ENCODE results near the gene PSMD6.
A peak's percentile ranks its signal among the peaks of the same experiment; 100 is the strongest.

The PSMD6 gene

GRCh38 chr3:63975723-63976122, 47.6 kb downstream of the PSMD6 start:
- DNase-seq = no peak

GRCh38 chr3:63974451-63974850, 48.8 kb downstream of the PSMD6 start:
- DNase-seq = no peak

- DNase-seq = no peak
These were observed 49.9 kb downstream of the PSMD6 start for GRCh38 chr3:63973406-63973805.

GRCh38 chr3:63972987-63973386, 50.3 kb downstream of the PSMD6 start:
- DNase-seq = no peak

GRCh38 chr3:63972196-63972595, 51.1 kb downstream of the PSMD6 start:
- DNase-seq = no peak

GRCh38 chr3:63970631-63971475, 52.4 kb downstream of the PSMD6 start:
- DNase-seq = no peak

GRCh38 chr3:63969876-63970275, 53.4 kb downstream of the PSMD6 start:
- DNase-seq = no peak

GRCh38 chr3:63968612-63969350, 54.5 kb downstream of the PSMD6 start:
- DNase-seq = no peak

GRCh38 chr3:63967675-63968611, 55.4 kb downstream of the PSMD6 start:
- no peak for DNase-seq

GRCh38 chr3:63966871-63967270, 56.4 kb downstream of the PSMD6 start:
- no peak for DNase-seq

GRCh38 chr3:63966007-63966406, 57.3 kb downstream of the PSMD6 start:
- no peak for DNase-seq

GRCh38 chr3:63964681-63965485, 58.4 kb downstream of the PSMD6 start:
- DNase-seq = no peak

- DNase-seq = no peak
These were observed 59.8 kb downstream of the PSMD6 start for GRCh38 chr3:63963496-63963895.

GRCh38 chr3:63961891-63962290, 61.4 kb downstream of the PSMD6 start:
- peak; percentile 38 to 75 for DNase-seq
